HG03575 (cell line): ENCODE data around the gene MRPS27.

Experiments used
- ATAC-seq: cut with Tn5 transposase; IDR thresholded peaks from one replicate; pipeline ENCODE4 v1.9.1; 2021; ENCODE audit not compliant: unreplicated experiment, insufficient number of reproducible peaks, low FRiP score; ENCODE audit errors: extremely low read depth

The MRPS27 gene

DNA sequence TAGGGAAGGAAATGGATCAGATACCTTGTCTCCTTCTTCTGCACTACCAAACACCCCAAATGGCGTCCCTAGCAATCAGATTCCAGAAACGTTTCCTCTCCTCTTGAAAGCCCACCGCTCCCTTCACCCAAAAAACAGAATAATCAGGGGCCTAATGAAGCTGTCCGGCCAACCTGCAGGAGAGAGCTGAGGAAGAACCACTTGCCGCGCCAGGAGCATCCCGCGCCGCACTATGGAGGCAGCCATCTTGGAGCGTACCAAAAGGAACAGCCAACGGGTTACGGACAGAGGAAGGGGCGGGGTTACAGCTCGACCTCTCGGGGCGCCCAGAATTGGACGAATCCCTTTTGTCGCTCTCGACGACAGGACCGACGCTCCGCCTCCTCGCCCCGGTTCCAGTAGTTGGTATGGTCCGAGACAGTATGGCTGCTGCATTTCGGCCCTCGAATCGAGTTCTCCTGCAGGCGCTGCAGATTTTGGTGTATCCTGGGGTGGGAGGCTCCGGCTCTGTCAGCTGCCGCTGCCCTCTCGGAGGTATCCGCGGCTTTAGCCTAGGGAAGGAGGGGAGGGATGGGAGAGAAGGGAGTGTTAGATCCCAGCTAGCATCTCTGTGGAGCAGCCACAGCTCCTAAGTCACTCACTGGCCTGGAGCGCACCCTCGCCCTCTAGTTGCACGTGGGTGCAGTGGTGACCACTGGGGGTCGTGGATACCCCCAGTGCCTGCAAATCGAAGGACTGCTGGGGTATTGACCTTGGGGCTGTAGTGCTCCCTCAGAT lies at the start of gene MRPS27, which contains the start of gene PTCD2:
Gene MRPS27, minus strand, starts transcription at position 265 of the 777 bp plus-strand sequence. Its CDS starts 19 bp downstream, at position 246.
Gene PTCD2, plus strand, starts transcription at position 398 of the 777 bp plus-strand sequence. Its CDS starts 10 bp downstream, at position 408.
- peak; percentile 88 for ATAC-seq

- no peak for ATAC-seq
These were observed 49.7 kb upstream of the MRPS27 start for GRCh38 chr5:72369711-72370110.

- ATAC-seq, result no peak
These were observed 49.3 kb upstream of the MRPS27 start for GRCh38 chr5:72369301-72369700.

DNA sequence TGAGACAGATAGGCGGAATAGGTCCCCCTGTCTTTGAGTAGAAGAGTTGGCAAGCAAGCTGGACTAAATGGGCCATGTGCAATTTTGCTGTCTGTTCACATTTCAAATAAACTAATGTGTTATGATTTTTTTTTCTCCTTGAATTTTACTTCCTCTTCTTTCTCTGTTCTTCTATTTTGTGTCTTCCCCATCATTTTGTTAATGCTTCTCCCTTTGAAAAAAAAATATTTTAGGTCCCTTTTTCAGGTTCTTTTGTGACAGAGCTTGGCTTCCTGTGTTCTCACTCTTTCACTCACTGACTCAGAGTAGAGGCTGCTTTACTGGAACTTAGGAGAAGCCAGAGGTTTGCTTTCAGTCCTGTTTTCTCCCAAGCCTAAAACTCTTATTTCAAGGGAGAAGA lies 48.2 kb upstream of the MRPS27 start:
- no peak for ATAC-seq

DNA sequence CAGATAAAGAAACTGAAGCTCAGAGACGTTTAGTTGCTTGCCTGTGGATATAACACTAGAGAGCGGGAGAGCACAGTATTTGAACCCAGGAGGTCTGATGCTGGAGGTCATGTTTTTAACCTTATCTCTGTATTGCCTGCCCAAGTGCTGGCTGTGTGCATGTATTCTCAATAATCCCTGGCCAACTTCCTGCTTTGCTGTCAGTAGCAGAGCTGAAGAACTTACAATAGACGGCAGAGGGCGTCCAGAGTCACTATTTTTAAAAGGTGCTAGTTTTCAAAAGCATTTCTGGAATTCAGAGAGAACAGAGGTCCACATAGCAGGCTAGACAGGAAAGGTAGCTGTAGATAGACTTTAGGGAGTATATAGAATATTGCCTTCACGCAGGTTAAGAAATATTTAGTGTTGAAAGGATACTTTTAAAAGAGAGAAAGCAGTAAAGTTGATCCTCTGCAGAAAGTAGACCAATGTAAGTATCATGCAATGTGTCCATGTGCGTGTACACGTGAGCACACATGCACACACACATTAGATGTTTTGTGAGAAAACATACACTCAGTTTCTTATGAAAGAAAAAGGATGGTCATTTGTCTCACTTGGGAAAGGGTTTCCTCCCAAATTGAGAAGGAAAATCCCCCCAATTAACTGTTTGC lies 46.4 kb upstream of the MRPS27 start:
- ATAC-seq, result no peak

- ATAC-seq, result no peak
These were observed 44.9 kb upstream of the MRPS27 start for GRCh38 chr5:72364951-72365350.

DNA sequence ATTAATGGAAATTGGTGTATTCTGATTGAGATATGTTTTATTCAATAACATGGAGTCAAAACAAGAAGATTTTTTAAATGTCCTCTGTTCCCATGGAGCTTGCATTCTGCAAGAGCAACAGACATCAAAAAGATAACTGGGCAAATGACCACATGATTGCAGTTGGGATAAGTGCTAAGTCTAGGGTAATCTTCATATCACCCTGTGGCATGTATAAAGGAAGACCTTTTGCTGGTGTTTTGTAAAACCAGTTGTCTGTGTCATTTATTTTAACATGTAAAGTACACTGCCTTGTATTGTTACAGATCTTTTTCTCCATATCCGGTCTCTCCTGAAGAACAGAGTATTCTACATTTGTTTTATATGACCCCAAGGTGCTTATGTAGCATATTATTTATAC lies 44.1 kb upstream of the MRPS27 start:
- no peak for ATAC-seq

- ATAC-seq, result no peak
These were observed 43.2 kb upstream of the MRPS27 start for GRCh38 chr5:72363166-72363802.

- ATAC-seq, result no peak
These were observed 39.8 kb upstream of the MRPS27 start for GRCh38 chr5:72359886-72360285.

GRCh38 chr5:72358925-72359324 lies 38.9 kb upstream of the MRPS27 start:
- ATAC-seq, result no peak

DNA sequence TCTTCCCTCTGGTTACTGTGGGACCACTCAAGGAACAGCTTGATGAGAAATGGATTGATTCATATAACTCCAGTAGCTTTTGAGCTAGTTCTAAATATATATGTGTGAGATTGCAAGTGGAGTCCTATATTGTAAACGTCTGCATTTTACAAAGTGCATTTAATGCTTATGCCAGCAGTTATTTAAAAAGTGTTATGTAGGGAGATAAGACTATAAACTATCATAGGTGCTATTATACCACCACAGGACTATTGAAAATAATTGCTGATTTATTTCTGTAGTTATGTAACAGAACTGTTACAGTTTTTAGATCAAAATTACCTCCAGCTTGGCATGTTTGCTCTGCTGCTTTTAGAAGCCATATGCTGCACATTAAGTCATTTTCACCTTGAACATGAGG lies 36.3 kb upstream of the MRPS27 start:
- ATAC-seq, result no peak

- no peak for ATAC-seq
These were observed 35.8 kb upstream of the MRPS27 start for GRCh38 chr5:72355706-72356299.

- ATAC-seq, result no peak
These were observed 33.0 kb upstream of the MRPS27 start for GRCh38 chr5:72353046-72353445.

DNA sequence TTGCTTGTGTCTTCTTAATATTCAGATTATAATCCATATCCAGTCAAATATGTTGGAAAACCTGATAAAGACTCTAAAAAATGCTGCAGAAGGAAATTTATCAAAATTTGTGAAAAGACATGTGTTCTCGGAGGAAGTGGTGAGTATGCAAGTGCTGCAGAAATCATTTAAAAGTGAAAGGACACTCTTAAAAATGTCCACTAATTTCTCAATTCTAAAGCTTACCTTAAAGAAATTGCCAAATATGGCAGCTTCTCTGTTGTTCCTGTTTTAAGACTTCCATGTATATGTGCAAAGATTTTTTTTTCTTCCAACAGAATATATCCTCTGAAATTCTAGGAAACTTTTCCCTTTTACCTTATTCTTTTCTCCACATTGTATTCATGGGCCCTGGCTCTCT lies 32.6 kb upstream of the MRPS27 start:
- ATAC-seq, result no peak

DNA sequence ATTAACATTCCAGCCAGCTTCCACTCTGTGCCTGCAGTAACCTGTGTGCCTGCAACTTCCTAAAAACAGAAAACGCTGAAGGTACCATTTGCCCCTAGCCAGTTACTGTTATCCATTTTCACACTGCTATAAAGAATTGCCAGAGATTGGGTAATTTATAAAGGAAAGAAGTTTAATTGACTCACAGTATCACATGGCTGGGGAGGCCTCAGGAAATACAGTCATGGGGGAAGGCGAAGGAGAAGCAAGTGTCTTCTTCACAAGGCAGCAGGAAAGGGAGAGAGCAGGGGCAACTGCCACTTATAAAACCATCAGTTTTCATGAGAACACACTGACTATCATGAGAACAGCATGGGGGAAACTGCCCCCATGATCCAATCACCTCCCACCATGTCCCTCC lies 31.3 kb upstream of the MRPS27 start:
- ATAC-seq, result no peak

- ATAC-seq, result no peak
These were observed 27.8 kb upstream of the MRPS27 start for GRCh38 chr5:72347801-72348308.

GRCh38 chr5:72346398-72346797 lies 26.4 kb upstream of the MRPS27 start:
- no peak for ATAC-seq

GRCh38 chr5:72338689-72339209 lies 18.7 kb upstream of the MRPS27 start:
- no peak for ATAC-seq

DNA sequence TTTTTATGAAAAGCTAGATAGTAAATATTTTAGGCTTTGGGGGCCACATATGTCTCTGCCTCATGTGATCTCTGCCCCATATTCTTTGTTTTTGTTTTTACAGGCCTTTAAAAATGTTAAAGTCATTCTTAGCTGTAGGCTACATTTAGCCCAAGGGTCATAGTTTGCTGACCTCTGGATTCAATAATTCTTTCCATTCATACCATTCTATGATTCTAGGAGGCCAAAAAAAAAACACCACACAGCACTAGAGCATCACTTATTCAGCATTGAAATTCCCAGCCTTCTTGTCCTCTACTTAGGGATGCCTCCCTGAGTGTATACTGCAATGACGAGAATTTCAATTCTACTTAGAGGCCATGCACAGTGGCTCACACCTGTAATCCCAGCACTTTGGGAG lies 17.1 kb upstream of the MRPS27 start:
- ATAC-seq, result no peak
